Adrenal gland (tissue), 12 donors: ENCODE data around the gene TNNT3. TPM values are rescaled to one million over a fixed set of nuclear protein-coding genes. Genes with fewer than 3 reads are reported as not detected.

ENCODE experiments used
- DNase-seq, 7 donors: peaks; one replicate each; pipeline ENCODE4 v3.0.0-alpha.2; 2019 to 2020
- H3K27ac ChIP-seq, 5 donors: fragments of 200-600 bp; sonication (generic) in 4 of 5; 1 replicate in 3 of 5; 2 replicates in 2 of 5; pipeline versions ENCODE4 v1.5.1 to v1.8.0; 2016 to 2020; ENCODE audit warnings: mild to moderate bottlenecking in 1 of 5
- H3K27me3 ChIP-seq: fragments of 200-600 bp; 2 replicates; pipeline ENCODE4 v1.8.0; 2021
- H3K36me3 ChIP-seq, 2 donors: fragments of 200-600 bp; replicated peaks in 1 of 2; 1 replicate in 1 of 2; 2 replicates in 1 of 2; pipeline versions ENCODE4 v1.5.1 to v1.8.0; 2018 to 2022
- H3K4me1 ChIP-seq, 2 donors: fragments of 200-600 bp; replicated peaks in 1 of 2; 1 replicate in 1 of 2; 2 replicates in 1 of 2; pipeline versions ENCODE4 v1.5.1 to v1.8.0; 2018 to 2021
- H3K4me3 ChIP-seq, 4 donors: fragments of 200-600 bp; sonication (generic) in 3 of 4; one replicate each; pipeline ENCODE4 v1.5.1; 2016 to 2018
- H3K9me3 ChIP-seq, 3 donors: fragments of 200-600 bp; sonication (generic) in 1 of 3; replicated peaks in 1 of 3; 1 replicate in 2 of 3; 2 replicates in 1 of 3; pipeline versions ENCODE4 v1.5.1 to v1.8.0; 2016 to 2021
- CTCF ChIP-seq, 6 experiments: fragments of 450-650 bp in 4 of 6; fragments of 200-600 bp in 2 of 6; sonication (generic) in 1 of 6; IDR thresholded peaks; 1 replicate in 5 of 6; 2 replicates in 1 of 6; pipeline versions ENCODE4 v1.5.1 to v1.8.0; 2016 to 2021; ENCODE audit warnings: antibody characterized with exemption in 6 of 6, mild to moderate bottlenecking in 2 of 6, moderate library complexity in 1 of 6
- POLR2A ChIP-seq, 2 donors: fragments of 450-650 bp; IDR thresholded peaks; one replicate each; pipeline ENCODE4 v1.6.1; 2017; ENCODE audit warnings: antibody characterized with exemption in 2 of 2, mild to moderate bottlenecking in 2 of 2, moderate library complexity in 1 of 2
- WGBS, 4 donors: extraction: QIAGEN DNeasy Blood & Tissue Kit in 2 of 4; methylation state at CpG; one replicate each; pipeline versions ENCODE4 v1.1.5 to v1.1.7; 2013 to 2017; 5-methylcytosine and 5-hydroxymethylcytosine counted together
- intact Hi-C, 2 donors: fragments of 100-400 bp; cut with DNase I; formaldehyde crosslinking; loops; one replicate each; pipeline versions ENCODE4 v1.14.1 to v1.15.0; 2022 to 2023
- polyA plus RNA-seq, 3 donors: library from polyadenylated mRNA; stranded (reverse); fragments of 200-250 nt in 2 of 3; fragments of 350-450 nt in 1 of 3; fragmentation: Illumina TruSeq in 1 of 3; extraction: RNeasy Lipid Tissue Mini Kit (QIAGEN cat#74804) in 1 of 3; gene quantifications; one replicate each; pipeline ENCODE4 v1.2.3, GENCODE V29; 2013 to 2014
- total RNA-seq, 9 donors: library from RNA; depleted of rRNA in 4 of 9; stranded (reverse); fragments of >200 nt in 4 of 9; fragments of 120-200 nt in 1 of 9; fragmentation: NEBNext Ultra II Directional in 1 of 9; extraction: Animal tissue kit (Norgen Biotek cat#: 25700) in 1 of 9; gene quantifications; one replicate each; pipeline versions ENCODE4 v1.1.0 to v1.2.4, GENCODE V29; 2013 to 2023
- donor health status: healthy with polysubstance abuse.
- donor health status: Bipolar disorder and iron deficiency.
- donor health status: DM: yes; HTN: yes; CAD: no.
- donor health status: DM: no; HTN: no; CAD: no.
- donor health status: DM: no; HTN: no; CAD: no.
- donor health status: DM: yes; HTN: yes; CAD: no.

TNNT3 gene
- total and polyA plus RNA-seq, 12 donors = 0.81 to 12.2 (median 5.4) TPM; not detected in 1

- intact Hi-C loops = loop anchor here in 1 of 2 donors (5.0 kb wide), 2 partner anchors 84 to 229 kb away; partner anchors contain the start of gene TNNI2
- Histone ChIP-seq H3K9me3 (no peaks in the 10 kb centered on the region), H3K4me3 (no peak overlapping the region), H3K27me3 (no peaks in the 10 kb centered on the region), H3K27ac (peak overlapping the region in 2 of 5 donors; percentile 54 to 68), H3K4me1 (peaks cover 0 to 3% of the 10 kb centered on the region in 2 donors), H3K36me3 (no peaks in the 10 kb centered on the region)
- DNase-seq = peak in 3 of 7 donors; percentile 29 to 41 (median 30)
- 53 to 65% (median 56%) methylated on average over 8 to 18 of the region's 18 CpGs for WGBS, 4 donors
- TF ChIP-seq POLR2A (IDR thresholded peaks at IDR 0.05) (no peak), CTCF (IDR thresholded peaks at IDR 0.05) (no peak)
Observed at GRCh38 chr11:1921574-1922141, 2.2 kb downstream of the TNNT3 start.

GRCh38 chr11:1922481-1923081 lies 3.1 kb downstream of the TNNT3 start:
- intact Hi-C loops = loop anchor here in 1 of 2 donors (5.0 kb wide), 2 partner anchors 85 to 230 kb away; partner anchors contain the start of gene TNNI2
- Histone ChIP-seq H3K9me3 (no peaks in the 10 kb centered on the region), H3K27ac (peak overlapping the region in 2 of 5 donors; percentile 54 to 68), H3K4me1 (no peaks in the 10 kb centered on the region), H3K4me3 (no peak overlapping the region), H3K36me3 (no peaks in the 10 kb centered on the region), H3K27me3 (no peaks in the 10 kb centered on the region)
- WGBS, 4 donors = 51 to 85% (median 67%) methylated on average over 7 to 14 of the region's 14 CpGs
- no peak for TF ChIP-seq POLR2A (IDR thresholded peaks at IDR 0.05)
- TF ChIP-seq CTCF (IDR thresholded peaks at IDR 0.05) = no peak
- DNase-seq = peak in 1 of 7 donors; percentile 15

- Histone ChIP-seq H3K4me3 (no peak overlapping the region), H3K27ac (no peak overlapping the region), H3K27me3 (no peaks in the 10 kb centered on the region), H3K4me1 (no peaks in the 10 kb centered on the region), H3K36me3 (no peaks in the 10 kb centered on the region), H3K9me3 (no peaks in the 10 kb centered on the region)
- no peak for TF ChIP-seq CTCF (IDR thresholded peaks at IDR 0.05)
- WGBS, 4 donors = 83 to 88% (median 87%) methylated on average over 18 to 22 of the region's 22 CpGs
- intact Hi-C loops = loop anchor here in 1 of 2 donors (5.0 kb wide), 2 partner anchors 86 to 231 kb away; partner anchors contain the start of gene TNNI2
- DNase-seq = no peak
Observed at GRCh38 chr11:1923201-1923956, 3.9 kb downstream of the TNNT3 start.

- TF ChIP-seq POLR2A (IDR thresholded peaks at IDR 0.05) = no peak
- intact Hi-C loops = loop anchor here in 1 of 2 donors (5.0 kb wide), 2 partner anchors 87 to 232 kb away; partner anchors contain the start of gene TNNI2
- Histone ChIP-seq H3K36me3 (no peaks in the 10 kb centered on the region), H3K27ac (no peak overlapping the region), H3K4me1 (no peaks in the 10 kb centered on the region), H3K27me3 (no peaks in the 10 kb centered on the region), H3K4me3 (no peak overlapping the region), H3K9me3 (no peaks in the 10 kb centered on the region)
- peak in 1 of 7 donors; percentile 20 for DNase-seq
- WGBS, 4 donors = 81 to 90% (median 85%) methylated on average over 15 to 17 of the region's 17 CpGs
Observed at GRCh38 chr11:1924181-1924580, 4.7 kb downstream of the TNNT3 start.
